ENCODE measurements around the gene GRHL1. TPM values are rescaled to one million over a fixed set of nuclear protein-coding genes. Genes with fewer than 3 reads are reported as not detected.

The GRHL1 gene
- total RNA-seq, 1 experiment from 2014 or later = 0.96 TPM

DNA sequence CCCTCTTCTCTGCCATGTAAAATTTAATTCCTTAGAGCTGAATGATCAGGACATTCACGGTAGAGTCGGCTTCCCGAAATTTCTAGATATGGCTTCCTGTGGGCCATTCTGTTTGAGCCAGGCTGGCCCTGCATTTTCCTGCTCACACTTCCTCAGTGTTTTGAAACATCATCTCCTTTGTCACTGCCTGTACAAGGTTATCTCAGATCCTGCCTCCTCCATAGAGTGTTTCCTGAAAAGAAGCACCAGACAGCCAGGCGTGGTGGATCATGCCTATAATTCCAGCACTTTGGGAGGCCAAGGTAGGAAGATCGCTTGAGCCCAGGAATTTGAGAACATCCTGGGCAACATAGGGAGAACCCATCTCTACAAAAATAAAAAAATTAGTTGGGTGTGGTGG lies 43.6 kb downstream of the GRHL1 start:
- Mint-ChIP-seq H3K4me3 (ENCODE audit: unreplicated experiment) (no peak overlapping the region), H3K9me3 (ENCODE audit: unreplicated experiment) (no peaks in the 10 kb centered on the region), H3K27me3 (ENCODE audit: insufficient read depth, unreplicated experiment) (no peaks in the 10 kb centered on the region), H3K4me1 (ENCODE audit: insufficient read depth, unreplicated experiment) (no peaks in the 10 kb centered on the region), H3K36me3 (ENCODE audit: insufficient read depth, unreplicated experiment) (no peaks in the 10 kb centered on the region), H3K27ac (ENCODE audit: low read depth, unreplicated experiment) (no peak overlapping the region)
- POLR2A ChIA-PET = interaction anchor here (0.9 kb wide), 1 partner anchor 20 kb away, joined by 3 read pairs; no protein-coding TSS in a partner anchor
- BruUV-seq (replicated peaks) = no TSS peak
- CTCF ChIA-PET = interaction anchor here (4.2 kb wide), 1 partner anchor 10 kb away, joined by 45 read pairs; no protein-coding TSS in a partner anchor
- TF ChIP-seq, protein P1, sequence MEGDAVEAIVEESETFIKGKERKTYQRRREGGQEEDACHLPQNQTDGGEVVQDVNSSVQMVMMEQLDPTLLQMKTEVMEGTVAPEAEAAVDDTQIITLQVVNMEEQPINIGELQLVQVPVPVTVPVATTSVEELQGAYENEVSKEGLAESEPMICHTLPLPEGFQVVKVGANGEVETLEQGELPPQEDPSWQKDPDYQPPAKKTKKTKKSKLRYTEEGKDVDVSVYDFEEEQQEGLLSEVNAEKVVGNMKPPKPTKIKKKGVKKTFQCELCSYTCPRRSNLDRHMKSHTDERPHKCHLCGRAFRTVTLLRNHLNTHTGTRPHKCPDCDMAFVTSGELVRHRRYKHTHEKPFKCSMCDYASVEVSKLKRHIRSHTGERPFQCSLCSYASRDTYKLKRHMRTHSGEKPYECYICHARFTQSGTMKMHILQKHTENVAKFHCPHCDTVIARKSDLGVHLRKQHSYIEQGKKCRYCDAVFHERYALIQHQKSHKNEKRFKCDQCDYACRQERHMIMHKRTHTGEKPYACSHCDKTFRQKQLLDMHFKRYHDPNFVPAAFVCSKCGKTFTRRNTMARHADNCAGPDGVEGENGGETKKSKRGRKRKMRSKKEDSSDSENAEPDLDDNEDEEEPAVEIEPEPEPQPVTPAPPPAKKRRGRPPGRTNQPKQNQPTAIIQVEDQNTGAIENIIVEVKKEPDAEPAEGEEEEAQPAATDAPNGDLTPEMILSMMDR (IDR thresholded peaks at IDR 0.05; ENCODE audit: unreplicated experiment) = no peak
- no peak for DNase-seq (ENCODE audit: unreplicated experiment)
- intact Hi-C loops (cut with micrococcal nuclease) = no loop called here

DNA sequence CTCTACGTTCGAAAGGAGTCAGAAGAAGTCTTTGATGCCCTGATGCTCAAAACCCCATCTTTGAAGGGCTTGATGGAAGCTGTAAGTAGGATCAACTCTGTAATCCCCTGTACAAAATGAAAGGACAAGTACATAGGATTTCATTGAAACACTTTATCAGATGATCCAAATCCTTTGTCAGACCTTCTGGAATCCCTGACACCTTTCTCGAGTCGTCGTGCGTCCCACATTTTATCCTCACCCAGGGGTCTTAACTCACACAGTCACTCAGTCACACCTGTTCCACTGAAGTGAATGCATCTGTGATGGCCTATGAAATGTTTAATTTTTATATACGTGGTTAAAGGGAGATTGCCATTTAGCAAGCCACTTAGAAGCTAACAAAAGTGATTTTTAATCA lies 44.8 kb downstream of the GRHL1 start:
- no peak overlapping the region for H3K27ac Mint-ChIP-seq (ENCODE audit: low read depth, unreplicated experiment)
- no peaks in the 10 kb centered on the region for H3K4me1 Mint-ChIP-seq (ENCODE audit: insufficient read depth, unreplicated experiment)
- intact Hi-C loops (cut with micrococcal nuclease) = no loop called here
- no TSS peak for BruUV-seq (replicated peaks)
- H3K27me3 Mint-ChIP-seq (ENCODE audit: insufficient read depth, unreplicated experiment) = no peaks in the 10 kb centered on the region
- DNase-seq (ENCODE audit: unreplicated experiment) = no peak
- TF ChIP-seq, protein P1 (IDR thresholded peaks at IDR 0.05; ENCODE audit: unreplicated experiment) = no peak
- no peaks in the 10 kb centered on the region for H3K36me3 Mint-ChIP-seq (ENCODE audit: insufficient read depth, unreplicated experiment)
- ChIA-PET POLR2A (interaction anchor here (0.9 kb wide), 1 partner anchor 22 kb away, joined by 3 read pairs; no protein-coding TSS in a partner anchor), CTCF (interaction anchor here (0.7 to 4.2 kb wide), 3 partner anchors 11 to 51 kb away, joined by 3 to 45 read pairs (median 7); no protein-coding TSS in a partner anchor)
- no peaks in the 10 kb centered on the region for H3K9me3 Mint-ChIP-seq (ENCODE audit: unreplicated experiment)
- H3K4me3 Mint-ChIP-seq (ENCODE audit: unreplicated experiment) = no peak overlapping the region

DNA sequence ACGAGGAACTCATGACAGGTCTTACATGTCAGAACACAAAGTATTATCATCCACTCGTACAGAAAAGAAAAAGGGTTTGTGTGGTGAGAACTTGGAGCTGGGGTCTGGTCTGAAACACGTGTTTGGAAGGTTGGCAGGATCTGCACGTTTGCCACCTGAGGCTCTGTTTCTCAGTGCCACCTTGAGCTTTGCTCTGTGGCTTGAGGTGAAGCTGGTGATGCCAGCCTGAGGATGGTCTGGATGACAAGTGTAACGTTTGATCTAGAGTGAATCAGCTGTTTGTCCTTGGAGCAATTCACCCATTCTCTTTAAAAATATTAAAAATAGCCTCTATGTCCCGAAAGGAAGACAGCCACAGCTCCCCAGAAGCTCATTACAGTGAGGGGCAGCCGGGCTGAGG lies 46.4 kb downstream of the GRHL1 start:
- Mint-ChIP-seq H3K4me3 (ENCODE audit: unreplicated experiment) (no peak overlapping the region), H3K27ac (ENCODE audit: low read depth, unreplicated experiment) (no peak overlapping the region), H3K4me1 (ENCODE audit: insufficient read depth, unreplicated experiment) (no peaks in the 10 kb centered on the region), H3K36me3 (ENCODE audit: insufficient read depth, unreplicated experiment) (no peaks in the 10 kb centered on the region), H3K27me3 (ENCODE audit: insufficient read depth, unreplicated experiment) (no peaks in the 10 kb centered on the region), H3K9me3 (ENCODE audit: unreplicated experiment) (no peaks in the 10 kb centered on the region)
- DNase-seq (ENCODE audit: unreplicated experiment) = no peak
- POLR2A ChIA-PET = no interaction called here
- no TSS peak for BruUV-seq (replicated peaks)
- intact Hi-C loops (cut with micrococcal nuclease) = no loop called here
- TF ChIP-seq, protein P1 (IDR thresholded peaks at IDR 0.05; ENCODE audit: unreplicated experiment) = no peak
- CTCF ChIA-PET = interaction anchor here (0.7 to 4.2 kb wide), 4 partner anchors 13 to 206 kb away, joined by 3 to 45 read pairs (median 4); no protein-coding TSS in a partner anchor

DNA sequence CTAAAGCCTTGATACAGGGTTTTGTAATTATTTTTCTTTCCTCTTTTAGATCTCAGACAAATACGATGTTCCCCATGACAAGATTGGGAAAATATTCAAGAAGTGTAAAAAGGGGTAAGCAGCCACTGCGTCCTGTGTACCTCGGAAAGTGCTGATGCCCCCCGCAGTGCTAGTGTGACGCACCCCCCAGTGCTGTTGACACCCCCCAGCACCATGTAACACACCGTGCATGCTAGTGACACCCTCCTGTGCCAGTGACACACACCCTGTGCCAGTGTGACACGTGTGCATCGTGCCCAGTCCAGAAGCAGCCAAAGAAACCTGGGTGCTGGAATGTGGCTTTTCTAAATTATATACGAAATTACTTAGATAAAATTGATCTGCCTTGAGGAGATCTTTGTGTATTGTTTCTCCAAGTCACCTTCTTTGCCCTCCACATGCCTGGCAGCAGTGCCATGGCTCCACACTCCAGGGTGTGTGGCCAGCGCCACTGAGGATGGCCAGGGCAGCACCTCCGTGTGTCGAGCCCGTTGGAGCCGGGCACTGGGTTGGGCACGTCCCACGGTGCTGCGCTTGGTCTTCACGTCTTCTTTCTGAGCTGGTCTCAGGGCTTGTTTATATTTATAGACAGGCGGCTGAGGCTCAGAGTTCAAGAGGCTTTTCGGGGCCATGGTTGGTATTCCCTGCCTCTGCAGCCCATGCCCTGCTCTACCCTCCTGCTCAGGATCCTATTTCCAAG lies 47.6 kb downstream of the GRHL1 start:
- Mint-ChIP-seq H3K4me3 (ENCODE audit: unreplicated experiment) (no peak overlapping the region), H3K27me3 (ENCODE audit: insufficient read depth, unreplicated experiment) (no peaks in the 10 kb centered on the region), H3K4me1 (ENCODE audit: insufficient read depth, unreplicated experiment) (no peaks in the 10 kb centered on the region), H3K27ac (ENCODE audit: low read depth, unreplicated experiment) (no peak overlapping the region), H3K36me3 (ENCODE audit: insufficient read depth, unreplicated experiment) (no peaks in the 10 kb centered on the region), H3K9me3 (ENCODE audit: unreplicated experiment) (no peaks in the 10 kb centered on the region)
- TF ChIP-seq, protein P1 (IDR thresholded peaks at IDR 0.05; ENCODE audit: unreplicated experiment) = no peak
- no TSS peak for BruUV-seq (replicated peaks)
- POLR2A ChIA-PET = no interaction called here
- no peak for DNase-seq (ENCODE audit: unreplicated experiment)
- intact Hi-C loops (cut with micrococcal nuclease) = no loop called here
- CTCF ChIA-PET = interaction anchor here (1.1 kb wide), 1 partner anchor 15 kb away, joined by 3 read pairs; no protein-coding TSS in a partner anchor
